ENCODE measurements around the gene SRSF3.
"Not testable (repeated sequence)": the region's sequence is repeated elsewhere in the genome, so short reads cannot be mapped to it uniquely, and the experiment has no call there.

The SRSF3 gene

GRCh38 chr6:36598739-36599318 lies 4.7 kb downstream of the SRSF3 start:
- peak overlapping the region; percentile 91 for H3K4me3 ChIP-seq (ENCODE audit: low read depth, low read length)
- no peak for TF ChIP-seq CTCF (conservative IDR thresholded peaks at IDR 0.05; ENCODE audit: low read depth, low read length)
- no peak for DNase-seq (ENCODE audit: low read depth)

DNA sequence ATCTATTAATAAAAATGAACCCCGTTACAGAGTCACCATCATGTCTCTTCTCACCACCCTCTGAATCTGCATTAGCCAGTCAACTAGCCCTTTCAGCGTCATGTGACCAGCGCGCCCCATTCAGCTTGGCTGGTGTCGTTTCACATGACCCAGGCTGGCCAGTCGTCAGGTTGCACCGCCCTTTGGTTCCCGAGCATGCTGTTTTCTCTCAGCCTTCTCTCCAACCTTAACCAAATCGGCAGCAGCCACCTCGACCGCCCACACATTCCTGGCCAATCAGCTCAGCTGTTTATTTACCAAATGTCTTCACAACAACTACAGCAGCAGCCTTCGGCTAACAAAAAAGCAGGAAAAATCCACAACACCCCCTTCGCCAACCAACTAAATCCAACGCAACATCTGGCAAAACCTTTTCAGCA lies 5.6 kb downstream of the SRSF3 start:
- H3K4me3 ChIP-seq (ENCODE audit: low read depth, low read length), result peak overlapping the region; percentile 23
- TF ChIP-seq CTCF (conservative IDR thresholded peaks at IDR 0.05; ENCODE audit: low read depth, low read length), result no peak
- peak; percentile 64 for DNase-seq (ENCODE audit: low read depth)

GRCh38 chr6:36600564-36601146 lies 6.5 kb downstream of the SRSF3 start:
- no peak for TF ChIP-seq CTCF (conservative IDR thresholded peaks at IDR 0.05; ENCODE audit: low read depth, low read length)
- H3K4me3 ChIP-seq (ENCODE audit: low read depth, low read length), result peak overlapping the region; percentile 25
- no peak for DNase-seq (ENCODE audit: low read depth)

- not testable (repeated sequence) for H3K4me3 ChIP-seq (ENCODE audit: low read depth, low read length); DNase-seq (ENCODE audit: low read depth)
Observed at GRCh38 chr6:36601818-36602217, 7.7 kb downstream of the SRSF3 start.

DNA sequence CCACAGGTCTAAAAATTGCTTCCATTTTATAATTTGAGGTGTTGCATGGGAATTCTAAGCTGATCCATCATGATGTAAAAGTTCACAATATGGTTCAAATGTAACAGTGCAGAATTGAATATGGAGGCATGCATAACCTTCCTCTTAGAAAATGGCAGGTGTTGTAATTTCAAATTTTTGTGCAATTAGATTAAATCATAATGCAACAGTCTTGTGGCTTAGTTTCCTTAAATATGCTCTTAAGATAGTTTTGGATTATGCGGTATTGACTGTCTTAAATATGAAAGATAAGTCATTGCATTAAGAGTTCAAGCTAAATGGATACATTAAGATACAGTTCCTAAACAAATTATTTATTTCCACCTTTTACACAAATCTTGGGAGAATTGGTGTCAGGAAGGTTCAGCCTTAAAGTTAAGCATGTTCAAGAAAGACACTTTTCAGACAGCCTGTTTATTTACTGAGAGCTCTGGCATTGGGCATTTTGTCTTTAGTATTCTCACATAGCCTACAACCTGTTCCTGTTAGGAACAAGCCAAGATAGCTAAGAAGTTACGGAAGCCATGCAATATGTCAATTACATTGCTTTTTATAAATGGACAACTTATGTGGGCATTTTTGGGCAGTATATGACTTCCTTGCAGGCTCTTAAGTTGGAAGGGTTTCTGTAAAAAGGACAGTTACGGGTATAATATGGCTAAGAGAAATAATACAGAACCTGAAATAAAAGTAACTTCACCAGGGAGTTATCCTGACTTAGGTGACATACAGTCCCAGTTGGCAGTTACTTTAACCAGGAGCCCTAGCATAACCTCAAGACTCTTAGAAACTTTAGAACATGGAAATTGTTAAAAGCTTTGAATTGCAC lies 9.3 kb downstream of the SRSF3 start:
- no peak for TF ChIP-seq CTCF (conservative IDR thresholded peaks at IDR 0.05; ENCODE audit: low read depth, low read length)
- no peak for DNase-seq (ENCODE audit: low read depth)
- H3K4me3 ChIP-seq (ENCODE audit: low read depth, low read length), result no peak overlapping the region

DNA sequence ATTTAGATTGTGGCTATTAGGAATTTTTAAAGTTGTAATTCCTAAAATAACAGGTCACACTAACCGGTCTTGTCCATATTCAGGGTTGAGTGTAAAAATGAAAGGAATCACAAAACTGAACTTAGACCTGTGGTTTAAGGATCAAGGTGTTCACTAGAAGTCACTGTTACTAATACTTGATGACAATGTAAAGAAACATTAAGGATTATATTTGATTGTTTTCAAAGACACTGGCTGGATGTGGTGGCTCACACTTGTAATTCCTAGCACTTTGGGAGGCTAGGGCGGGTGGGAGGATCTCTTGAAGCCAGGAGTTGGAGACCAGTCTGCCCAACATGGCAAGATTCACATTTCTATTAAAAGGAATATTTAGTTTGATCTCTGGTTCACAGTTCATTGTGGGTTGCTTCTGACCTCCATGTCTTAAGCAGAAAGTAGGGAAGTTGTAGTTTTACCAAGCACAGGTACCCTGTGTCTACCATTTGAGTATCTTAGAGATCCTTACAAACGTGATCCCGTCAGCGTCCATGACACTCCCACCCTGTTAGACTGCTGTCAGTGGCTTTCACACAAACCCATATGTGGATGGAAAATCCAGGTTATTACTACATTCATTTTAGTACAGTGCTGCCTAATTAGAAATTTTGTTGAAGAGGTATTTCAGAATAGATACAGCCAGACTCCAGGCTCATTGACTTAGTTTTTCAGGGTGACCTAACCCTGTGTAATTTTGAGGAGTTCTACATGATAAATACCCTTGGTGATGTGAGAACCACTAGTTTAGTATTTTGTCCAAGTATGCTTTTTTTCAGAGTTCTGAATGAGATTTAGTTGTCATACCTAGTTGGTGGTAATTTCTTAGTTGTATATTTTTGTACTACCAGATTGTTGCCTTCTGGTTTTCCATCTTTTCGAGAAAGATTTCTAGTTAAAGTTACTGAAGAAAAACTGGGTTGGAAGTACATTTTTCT lies 10.2 kb downstream of the SRSF3 start:
- no peak overlapping the region for H3K4me3 ChIP-seq (ENCODE audit: low read depth, low read length)
- TF ChIP-seq CTCF (conservative IDR thresholded peaks at IDR 0.05; ENCODE audit: low read depth, low read length), result no peak
- no peak for DNase-seq (ENCODE audit: low read depth)

GRCh38 chr6:36605143-36605542 lies 11.0 kb downstream of the SRSF3 start:
- TF ChIP-seq CTCF (conservative IDR thresholded peaks at IDR 0.05; ENCODE audit: low read depth, low read length), result no peak
- no peak overlapping the region for H3K4me3 ChIP-seq (ENCODE audit: low read depth, low read length)
- no peak for DNase-seq (ENCODE audit: low read depth)
